GM13976 (cell line): ENCODE data around the gene CHCHD6.
A peak's percentile ranks its signal among the peaks of the same experiment; 100 is the strongest.

Experiments used
- DNase-seq: peaks from one replicate; pipeline ENCODE4 v3.0.0; 2012; ENCODE audit warnings: low spot score
- in situ Hi-C: fragments of 300-500 bp; cut with MboI; formaldehyde crosslinking; loops from one replicate; pipeline ENCODE4 v1.12.0; 2022; ENCODE audit warnings: low sequenced_read_pairs, mixed read lengths, inconsistent platforms; ENCODE audit not compliant: unreplicated experiment
- TF ChIP-seq, protein P1 (sequence below): IDR thresholded peaks from 2 replicates; pipeline ENCODE4 v1.5.1; 2012; ENCODE audit warnings: borderline replicate concordance, mild to moderate bottlenecking; ENCODE audit not compliant: insufficient read depth; ENCODE audit errors: extremely low read depth, missing control alignments, control extremely low read depth

The CHCHD6 gene

DNA sequence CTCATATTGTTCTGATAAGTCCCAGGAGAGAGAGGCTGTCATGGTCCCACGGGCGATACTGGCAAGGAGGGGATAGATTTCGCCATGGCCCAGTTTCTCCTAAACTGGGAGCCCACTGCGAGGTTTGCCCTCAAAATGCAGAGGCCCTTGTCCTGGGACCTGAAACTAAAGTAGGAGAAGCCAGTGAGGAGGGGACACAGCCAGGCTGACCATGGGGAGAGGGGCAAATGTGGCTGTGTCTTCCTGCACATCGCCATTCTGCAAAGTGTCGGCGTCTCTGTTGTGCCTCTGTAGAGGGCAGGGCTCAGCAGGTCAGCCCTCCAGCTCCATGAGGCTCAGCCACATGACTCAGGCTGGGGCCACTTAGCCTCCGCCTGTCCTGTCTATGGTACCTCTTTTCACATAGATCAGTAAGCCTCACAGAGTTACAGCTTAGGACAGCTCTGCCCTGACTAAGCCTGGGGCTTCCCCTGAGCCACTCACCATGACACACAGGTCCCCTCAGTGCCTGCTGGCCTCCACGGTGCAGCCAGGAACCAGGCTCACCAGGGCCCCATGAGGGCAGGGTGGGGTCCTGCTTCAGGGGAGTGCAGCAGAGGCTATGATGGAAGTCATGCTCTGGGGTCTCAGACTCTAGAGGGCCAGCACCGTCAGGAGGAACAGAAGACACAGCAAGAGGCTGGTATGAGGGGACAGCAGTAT, 250.3 kb downstream of the CHCHD6 start:
- in situ Hi-C loops = no loop called here
- TF ChIP-seq, protein P1, sequence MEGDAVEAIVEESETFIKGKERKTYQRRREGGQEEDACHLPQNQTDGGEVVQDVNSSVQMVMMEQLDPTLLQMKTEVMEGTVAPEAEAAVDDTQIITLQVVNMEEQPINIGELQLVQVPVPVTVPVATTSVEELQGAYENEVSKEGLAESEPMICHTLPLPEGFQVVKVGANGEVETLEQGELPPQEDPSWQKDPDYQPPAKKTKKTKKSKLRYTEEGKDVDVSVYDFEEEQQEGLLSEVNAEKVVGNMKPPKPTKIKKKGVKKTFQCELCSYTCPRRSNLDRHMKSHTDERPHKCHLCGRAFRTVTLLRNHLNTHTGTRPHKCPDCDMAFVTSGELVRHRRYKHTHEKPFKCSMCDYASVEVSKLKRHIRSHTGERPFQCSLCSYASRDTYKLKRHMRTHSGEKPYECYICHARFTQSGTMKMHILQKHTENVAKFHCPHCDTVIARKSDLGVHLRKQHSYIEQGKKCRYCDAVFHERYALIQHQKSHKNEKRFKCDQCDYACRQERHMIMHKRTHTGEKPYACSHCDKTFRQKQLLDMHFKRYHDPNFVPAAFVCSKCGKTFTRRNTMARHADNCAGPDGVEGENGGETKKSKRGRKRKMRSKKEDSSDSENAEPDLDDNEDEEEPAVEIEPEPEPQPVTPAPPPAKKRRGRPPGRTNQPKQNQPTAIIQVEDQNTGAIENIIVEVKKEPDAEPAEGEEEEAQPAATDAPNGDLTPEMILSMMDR = no peak
- peak; percentile 60 for DNase-seq

GRCh38 chr3:126955004-126955790, 251.2 kb downstream of the CHCHD6 start:
- in situ Hi-C loops = no loop called here
- TF ChIP-seq, protein P1 = no peak
- peak; percentile 63 for DNase-seq

GRCh38 chr3:126956361-126956760, 252.3 kb downstream of the CHCHD6 start:
- in situ Hi-C loops = no loop called here
- DNase-seq = no peak
- TF ChIP-seq, protein P1 = no peak

DNA sequence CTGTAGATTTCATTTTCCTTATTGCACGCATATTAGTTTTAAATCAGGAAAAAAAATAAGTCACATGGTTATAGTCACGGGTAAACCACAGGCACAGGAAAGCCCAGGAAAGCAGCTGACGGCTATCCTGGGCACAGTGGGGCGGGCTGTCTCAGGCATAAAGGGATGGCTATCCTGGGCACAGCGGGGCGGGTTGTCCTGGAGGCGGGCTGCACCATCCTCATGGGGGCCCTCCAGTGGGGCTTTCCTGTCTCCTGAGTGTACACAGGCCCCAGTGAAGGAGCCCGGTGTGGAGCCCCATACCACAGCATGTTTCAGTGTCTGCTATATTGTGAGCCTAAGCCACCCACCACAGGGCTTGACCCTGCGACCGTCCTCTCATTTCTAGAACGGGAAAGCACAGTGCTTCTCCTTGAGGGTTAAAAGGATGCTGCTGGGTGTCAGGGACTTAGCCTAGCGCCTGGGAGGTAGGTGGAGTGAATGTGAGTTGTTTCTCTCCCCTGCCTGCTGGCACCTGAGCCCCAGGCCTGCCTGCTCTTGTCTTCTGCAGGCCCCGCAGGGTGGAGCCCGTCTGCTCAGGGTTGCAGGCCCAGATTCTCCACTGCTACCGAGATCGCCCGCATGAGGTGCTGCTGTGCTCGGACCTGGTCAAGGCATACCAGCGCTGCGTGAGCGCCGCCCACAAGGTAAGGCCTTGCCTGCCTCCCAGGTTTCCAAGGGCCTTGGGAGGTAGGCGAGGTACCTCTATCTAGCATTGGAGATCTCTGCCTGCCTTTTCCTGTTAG, 253.0 kb downstream of the CHCHD6 start:
- in situ Hi-C loops = no loop called here
- no peak for DNase-seq
- TF ChIP-seq, protein P1 = no peak

DNA sequence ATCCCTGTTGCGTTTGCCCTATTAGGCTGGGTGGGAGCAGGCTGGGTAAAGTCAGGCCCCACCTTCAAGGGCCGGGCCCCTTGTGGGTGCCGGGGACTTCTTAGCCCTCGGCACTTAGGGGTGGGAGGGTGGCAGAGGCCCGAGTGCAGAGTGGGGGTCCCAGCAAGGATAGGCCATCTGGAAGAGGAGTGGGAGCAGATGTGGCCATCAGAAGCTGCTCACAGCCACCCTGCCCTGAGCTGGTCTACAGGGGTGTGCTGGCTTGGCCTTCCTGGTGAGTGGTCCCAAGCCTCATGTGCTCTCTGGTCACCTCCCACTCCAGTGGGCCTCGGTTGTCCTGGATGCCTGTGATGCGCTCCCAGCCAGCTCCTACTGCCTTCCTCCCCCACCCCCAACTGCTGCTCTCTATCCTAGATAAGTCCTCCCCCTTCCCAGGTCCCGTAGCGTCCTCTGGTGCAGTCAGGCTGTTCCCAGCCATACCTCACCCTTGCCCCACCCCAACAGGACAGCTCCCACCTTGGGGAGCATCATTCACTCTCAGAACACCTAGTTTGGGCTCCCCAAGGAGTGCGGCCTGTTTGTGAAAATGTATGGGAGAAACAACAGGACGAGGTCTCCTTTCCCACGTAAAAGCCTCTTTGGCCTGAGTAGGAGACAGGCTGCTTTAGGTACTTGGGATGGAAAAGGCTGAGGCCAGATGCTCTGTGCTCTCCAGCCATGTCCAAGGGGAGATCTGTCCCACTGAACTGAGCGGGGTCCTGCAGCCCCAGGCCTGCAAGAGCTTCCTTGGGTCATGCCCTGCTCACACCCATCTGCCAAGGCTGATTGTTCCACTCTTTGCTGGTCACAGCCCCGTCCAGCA, 254.0 kb downstream of the CHCHD6 start:
- in situ Hi-C loops = no loop called here
- no peak for DNase-seq
- TF ChIP-seq, protein P1 = no peak

DNA sequence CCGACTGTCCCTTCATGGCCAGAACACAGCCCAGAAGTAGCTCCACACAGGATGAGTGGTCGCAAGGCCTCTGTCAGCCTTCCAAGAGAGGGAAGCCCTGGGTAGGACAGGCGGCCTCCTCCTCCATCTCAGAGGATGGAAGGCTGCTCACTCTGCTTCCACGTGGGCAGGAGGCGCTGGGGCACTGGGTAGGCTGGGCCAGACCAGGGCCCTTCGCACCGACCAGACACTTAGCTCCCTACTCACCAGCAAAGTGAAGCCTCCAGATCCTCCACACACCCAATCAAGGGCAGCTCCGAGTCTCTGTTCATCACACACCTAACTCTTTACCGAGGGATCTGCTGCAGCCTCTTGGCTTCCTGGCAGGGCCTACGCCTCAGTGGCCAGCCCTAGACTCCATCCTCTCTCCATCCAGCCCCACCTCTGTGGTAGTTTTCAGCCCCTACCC, 254.6 kb downstream of the CHCHD6 start:
- TF ChIP-seq, protein P1 = no peak
- no peak for DNase-seq
- in situ Hi-C loops = no loop called here
